OCI-LY3 (cell line): ENCODE measurements around the gene C9.

ENCODE experiments used
- H2AFZ ChIP-seq: fragments of 200-600, 300-600 bp; shearing (Covaris generic); 2 replicates; pipeline ENCODE4 v1.6.0; 2014; ENCODE audit warnings: antibody characterized with exemption, low read depth, low read length
- H3K27ac ChIP-seq: fragments of 200-600, 300-600 bp; sonication (generic); 2 replicates; pipeline ENCODE4 v1.5.1; 2014; ENCODE audit warnings: mild to moderate bottlenecking, low read length, moderate library complexity, mixed read lengths
- H3K27me3 ChIP-seq: fragments of 200-600, 300-600 bp; sonication (generic); 2 replicates; pipeline ENCODE4 v1.6.1; 2014; ENCODE audit warnings: low read depth, low read length, mixed read lengths
- H3K36me3 ChIP-seq: fragments of 200-600, 300-600 bp; sonication (generic); replicated peaks from 2 replicates; pipeline ENCODE3; 2014; ENCODE audit warnings: low read depth, low read length, mixed read lengths
- H3K4me1 ChIP-seq: fragments of 300-600, 200-600 bp; sonication (generic); 2 replicates; pipeline ENCODE4 v1.6.1; 2014; ENCODE audit warnings: low read length, mixed read lengths
- H3K4me2 ChIP-seq: fragments of 200-600, 300-600 bp; sonication (generic); 2 replicates; pipeline ENCODE4 v1.6.1; 2014; ENCODE audit warnings: low read length, mixed read lengths
- H3K4me3 ChIP-seq: fragments of 300-600, 200-600 bp; sonication (generic); 2 replicates; pipeline ENCODE4 v1.5.1; 2014; ENCODE audit warnings: antibody characterized with exemption, mild to moderate bottlenecking, low read length, moderate library complexity
- H3K79me2 ChIP-seq: fragments of 300-600, 200-600 bp; shearing (Covaris generic); 2 replicates; pipeline ENCODE4 v1.6.1; 2014; ENCODE audit warnings: mild to moderate bottlenecking, low read length, mixed read lengths
- H3K9ac ChIP-seq: fragments of 300-600, 200-600 bp; shearing (Covaris generic); 2 replicates; pipeline ENCODE4 v1.6.0; 2014; ENCODE audit warnings: mild to moderate bottlenecking, low read length, moderate library complexity
- H3K9me3 ChIP-seq: fragments of 200-600, 300-600 bp; shearing (Covaris generic); 2 replicates; pipeline ENCODE4 v1.6.1; 2014; ENCODE audit warnings: low read length, mixed read lengths; ENCODE audit not compliant: insufficient read depth
- H4K20me1 ChIP-seq: fragments of 200-600, 300-600 bp; sonication (generic); 2 replicates; pipeline ENCODE4 v1.6.1; 2016; ENCODE audit warnings: low read length, mixed read lengths; ENCODE audit not compliant: insufficient read depth
- EZH2phosphoT487 ChIP-seq: fragments of 200-600 bp; shearing (Covaris generic); IDR thresholded peaks from 2 replicates; pipeline ENCODE4 v1.6.1; 2018; ENCODE audit warnings: antibody characterized with exemption, mixed run types, low read depth
- TF ChIP-seq, protein P1 (sequence below): fragments of 200-600, 300-600 bp; sonication (generic); IDR thresholded peaks from 2 replicates; pipeline ENCODE4 v1.5.1; 2014; ENCODE audit warnings: antibody characterized with exemption, low read length, low read depth

Gene C9

DNA sequence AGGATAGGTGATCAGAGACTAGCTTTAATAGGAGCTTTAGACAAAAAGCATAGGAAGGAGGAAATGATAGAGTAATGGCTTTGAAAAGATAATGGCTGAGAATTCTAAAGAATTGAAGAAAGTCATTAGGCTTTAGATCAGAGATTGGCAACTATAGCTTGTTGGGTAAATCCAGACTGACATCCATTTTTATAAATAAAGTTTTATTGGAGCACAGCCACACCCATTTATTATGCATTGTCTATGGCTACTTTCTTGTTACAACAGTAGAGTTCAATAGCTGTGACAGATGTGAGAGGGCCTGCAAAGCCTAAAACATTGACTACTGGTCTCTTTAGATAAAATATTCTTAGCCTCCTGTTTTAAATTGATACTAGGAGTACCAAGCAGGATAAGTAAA, 104.2 kb downstream of the C9 start:
- Histone ChIP-seq H3K9ac (no peak overlapping the region), H3K27me3 (no peaks in the 10 kb centered on the region), H3K79me2 (no peaks in the 10 kb centered on the region)

DNA sequence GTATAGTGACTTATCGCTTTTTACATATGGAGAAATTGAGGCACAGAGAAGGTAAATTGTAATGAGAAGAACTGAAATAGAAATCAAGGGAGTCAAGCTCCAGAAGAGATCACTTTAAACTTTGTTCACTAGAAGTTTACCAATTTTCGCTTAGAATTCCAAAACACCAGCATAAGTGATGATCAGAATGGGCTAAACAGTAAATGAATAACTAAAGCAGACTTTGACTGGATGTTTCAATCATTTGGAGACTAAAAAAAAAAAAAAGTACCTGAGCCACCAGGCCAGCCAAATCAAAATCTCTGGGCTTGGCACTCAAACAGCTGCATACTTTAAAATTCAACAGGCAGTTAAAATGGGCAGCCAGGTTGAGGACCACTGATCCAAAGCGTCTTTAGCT, 106.7 kb downstream of the C9 start:
- Histone ChIP-seq H3K9ac (no peak overlapping the region), H4K20me1 (no peaks in the 10 kb centered on the region), H3K27me3 (no peaks in the 10 kb centered on the region), H3K4me1 (peaks cover 11% of the 10 kb centered on the region), H3K4me2 (no peak overlapping the region), H3K79me2 (no peaks in the 10 kb centered on the region), H3K4me3 (no peak overlapping the region), H3K27ac (no peak overlapping the region), H2AFZ (no peak overlapping the region), H3K36me3 (no peaks in the 10 kb centered on the region), H3K9me3 (no peaks in the 10 kb centered on the region)
- TF ChIP-seq EZH2phosphoT487, result no peak
- TF ChIP-seq, protein P1, sequence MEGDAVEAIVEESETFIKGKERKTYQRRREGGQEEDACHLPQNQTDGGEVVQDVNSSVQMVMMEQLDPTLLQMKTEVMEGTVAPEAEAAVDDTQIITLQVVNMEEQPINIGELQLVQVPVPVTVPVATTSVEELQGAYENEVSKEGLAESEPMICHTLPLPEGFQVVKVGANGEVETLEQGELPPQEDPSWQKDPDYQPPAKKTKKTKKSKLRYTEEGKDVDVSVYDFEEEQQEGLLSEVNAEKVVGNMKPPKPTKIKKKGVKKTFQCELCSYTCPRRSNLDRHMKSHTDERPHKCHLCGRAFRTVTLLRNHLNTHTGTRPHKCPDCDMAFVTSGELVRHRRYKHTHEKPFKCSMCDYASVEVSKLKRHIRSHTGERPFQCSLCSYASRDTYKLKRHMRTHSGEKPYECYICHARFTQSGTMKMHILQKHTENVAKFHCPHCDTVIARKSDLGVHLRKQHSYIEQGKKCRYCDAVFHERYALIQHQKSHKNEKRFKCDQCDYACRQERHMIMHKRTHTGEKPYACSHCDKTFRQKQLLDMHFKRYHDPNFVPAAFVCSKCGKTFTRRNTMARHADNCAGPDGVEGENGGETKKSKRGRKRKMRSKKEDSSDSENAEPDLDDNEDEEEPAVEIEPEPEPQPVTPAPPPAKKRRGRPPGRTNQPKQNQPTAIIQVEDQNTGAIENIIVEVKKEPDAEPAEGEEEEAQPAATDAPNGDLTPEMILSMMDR, result no peak

More for the DNA sequence above, 104.2 kb downstream of the C9 start:
- peaks cover 21% of the 10 kb centered on the region for H3K4me1 ChIP-seq
- no peak overlapping the region for H2AFZ ChIP-seq
- no peak overlapping the region for H3K4me3 ChIP-seq
- H4K20me1 ChIP-seq, result no peaks in the 10 kb centered on the region
- no peaks in the 10 kb centered on the region for H3K36me3 ChIP-seq
- H3K4me2 ChIP-seq, result no peak overlapping the region
- no peak for TF ChIP-seq EZH2phosphoT487
- TF ChIP-seq, protein P1, result no peak
- H3K27ac ChIP-seq, result no peak overlapping the region
- no peaks in the 10 kb centered on the region for H3K9me3 ChIP-seq

DNA sequence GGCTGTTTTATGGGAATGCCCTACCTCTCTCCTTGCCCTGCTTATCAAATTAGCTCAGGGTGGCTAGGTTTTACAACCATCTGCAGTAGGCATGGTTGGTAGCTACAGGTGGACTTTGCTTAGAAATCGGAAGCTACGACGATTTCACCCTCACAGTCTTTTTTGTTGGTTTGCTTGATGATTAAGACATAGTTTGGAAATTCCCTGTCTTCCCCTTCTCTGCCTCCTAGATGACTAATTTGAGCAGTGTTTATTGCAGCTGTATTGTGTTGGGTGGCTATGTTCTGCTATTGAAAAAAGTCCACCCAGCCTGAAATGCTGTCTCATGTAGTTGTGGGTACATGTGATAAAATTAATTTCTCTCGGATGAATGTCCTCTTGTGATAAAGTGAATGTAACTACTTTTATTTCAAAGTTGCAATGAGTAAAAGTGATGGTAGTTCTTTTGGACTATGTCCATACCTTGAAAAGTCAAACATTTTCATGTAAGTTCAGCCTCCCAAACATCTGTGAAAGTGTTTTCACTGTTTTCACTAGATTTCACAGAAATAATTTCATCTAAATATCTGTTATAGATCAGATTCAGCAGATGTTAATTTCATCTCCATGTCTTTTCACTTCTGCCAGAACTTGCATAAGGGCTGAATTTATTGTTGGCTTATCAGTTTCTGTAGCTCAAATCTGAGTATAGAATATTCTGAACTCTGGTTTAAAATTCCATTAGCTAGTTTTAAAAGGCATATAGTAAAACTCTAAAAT, 107.6 kb downstream of the C9 start:
- Histone ChIP-seq H3K27me3 (no peaks in the 10 kb centered on the region), H3K4me2 (peak overlapping the region; percentile 55), H3K36me3 (no peaks in the 10 kb centered on the region), H3K4me1 (peaks cover 11% of the 10 kb centered on the region), H3K9me3 (no peaks in the 10 kb centered on the region), H3K79me2 (no peaks in the 10 kb centered on the region), H3K27ac (no peak overlapping the region), H4K20me1 (no peaks in the 10 kb centered on the region), H3K4me3 (0 out of 2 replicates have a peak overlapping the region, but pooled peaks have one; percentile 8), H2AFZ (no peak overlapping the region), H3K9ac (no peak overlapping the region)
- TF ChIP-seq, protein P1, result no peak
- TF ChIP-seq EZH2phosphoT487, result no peak

DNA sequence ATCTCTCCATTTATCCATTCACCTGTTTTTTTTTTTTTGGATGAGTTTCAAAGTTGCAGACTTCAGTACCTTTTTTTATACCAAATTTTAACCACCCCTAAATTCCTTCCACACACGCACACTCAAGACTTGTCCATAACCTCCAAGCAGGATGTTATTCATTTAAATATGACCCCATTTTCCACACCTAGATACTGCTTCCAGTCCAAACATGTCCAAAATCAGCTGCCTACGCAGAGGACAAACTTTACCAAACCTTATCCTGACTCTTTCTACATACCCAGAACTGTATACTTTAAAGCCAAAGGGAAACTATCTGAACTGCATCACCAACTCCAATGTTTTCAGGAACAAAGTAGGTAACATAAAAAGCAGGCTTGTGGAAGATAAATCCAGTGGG, 108.9 kb downstream of the C9 start:
- Histone ChIP-seq H3K9ac (no peak overlapping the region), H2AFZ (no peak overlapping the region), H3K4me1 (peaks cover 11% of the 10 kb centered on the region), H3K4me3 (no peak overlapping the region), H3K27me3 (no peaks in the 10 kb centered on the region), H4K20me1 (no peaks in the 10 kb centered on the region), H3K4me2 (no peak overlapping the region), H3K79me2 (no peaks in the 10 kb centered on the region), H3K27ac (no peak overlapping the region), H3K9me3 (no peaks in the 10 kb centered on the region), H3K36me3 (peaks cover 2% of the 10 kb centered on the region)
- no peak for TF ChIP-seq EZH2phosphoT487
- TF ChIP-seq, protein P1, result no peak
